Activated CD4-positive, CD25-positive, alpha-beta regulatory T cell treated with anti-CD3 and anti-CD28 coated beads, Interleukin-2, amount 50 U/mL, for 16 hours (primary cell): ENCODE results near the gene S1PR1.
"Not testable (repeated sequence)": the region's sequence is repeated elsewhere in the genome, so short reads cannot be mapped to it uniquely, and the experiment has no call there.

ENCODE experiments used
- DNase-seq: peaks from one replicate; pipeline ENCODE4 v3.0.0-alpha.2; 2020; ENCODE audit warnings: low read depth, low spot score

The S1PR1 gene

GRCh38 chr1:101236516-101237228 is at the start of gene S1PR1:
Gene S1PR1 (plus strand): TSS chr1:101237019. CDS start chr1:101238985, 1,966 bp downstream.
- DNase-seq, result no peak

- no peak for DNase-seq
Observed at GRCh38 chr1:101187297-101187696, 49.5 kb upstream of the S1PR1 start.

GRCh38 chr1:101188331-101188730 is 48.5 kb upstream of the S1PR1 start:
- DNase-seq, result no peak

GRCh38 chr1:101188968-101189367 is 47.9 kb upstream of the S1PR1 start:
- not testable (repeated sequence) for DNase-seq

GRCh38 chr1:101190441-101190840 is 46.4 kb upstream of the S1PR1 start:
- DNase-seq, result no peak

- DNase-seq, result no peak
Observed at GRCh38 chr1:101191049-101191448, 45.8 kb upstream of the S1PR1 start.

GRCh38 chr1:101193733-101194169 is 43.1 kb upstream of the S1PR1 start:
- no peak for DNase-seq

- no peak for DNase-seq
Observed at GRCh38 chr1:101194746-101195145, 42.1 kb upstream of the S1PR1 start.

- no peak for DNase-seq
Observed at GRCh38 chr1:101196668-101197067, 40.2 kb upstream of the S1PR1 start.

GRCh38 chr1:101198842-101199636 is 37.8 kb upstream of the S1PR1 start:
- no peak for DNase-seq

GRCh38 chr1:101199637-101199982 is 37.2 kb upstream of the S1PR1 start:
- DNase-seq, result no peak

GRCh38 chr1:101200513-101200912 is 36.3 kb upstream of the S1PR1 start:
- no peak for DNase-seq

GRCh38 chr1:101203820-101204540 is 32.8 kb upstream of the S1PR1 start:
- no peak for DNase-seq

- DNase-seq, result no peak
Observed at GRCh38 chr1:101205457-101205856, 31.4 kb upstream of the S1PR1 start.

- DNase-seq, result not testable (repeated sequence)
Observed at GRCh38 chr1:101206139-101206538, 30.7 kb upstream of the S1PR1 start.

- not testable (repeated sequence) for DNase-seq
Observed at GRCh38 chr1:101207271-101207670, 29.5 kb upstream of the S1PR1 start.

GRCh38 chr1:101207891-101208290 is 28.9 kb upstream of the S1PR1 start:
- DNase-seq, result no peak

- DNase-seq, result no peak
Observed at GRCh38 chr1:101215363-101216011, 21.3 kb upstream of the S1PR1 start.

GRCh38 chr1:101216623-101217022 is 20.2 kb upstream of the S1PR1 start:
- DNase-seq, result no peak

- no peak for DNase-seq
Observed at GRCh38 chr1:101217148-101217547, 19.7 kb upstream of the S1PR1 start.

GRCh38 chr1:101218968-101219367 is 17.9 kb upstream of the S1PR1 start:
- DNase-seq, result not testable (repeated sequence)
